G401 (cell line): Measurements from ENCODE around the gene LYRM4. TPM values are rescaled to one million over a fixed set of nuclear protein-coding genes. Genes with fewer than 3 reads are reported as not detected.
A peak's percentile ranks its signal among the peaks of the same experiment; 100 is the strongest.

Experiments
- DNase-seq: peaks from one replicate; pipeline ENCODE4 v3.0.0-alpha.2; 2015; ENCODE audit warnings: low spot score
- in situ Hi-C: cut with HindIII; loops from 2 replicates; pipeline ENCODE4 v1.10.0; 2016; ENCODE audit warnings: low sequenced_read_pairs, mixed read lengths
- total RNA-seq: library from RNA; depleted of rRNA; stranded (reverse); fragments of >200 nt; shearing (Covaris generic); gene quantifications from 2 replicates; pipeline ENCODE4 v1.2.3, GENCODE V29; 2014

Gene LYRM4
- total RNA-seq, 1 experiment from 2014 or later = 39.1 TPM

DNA sequence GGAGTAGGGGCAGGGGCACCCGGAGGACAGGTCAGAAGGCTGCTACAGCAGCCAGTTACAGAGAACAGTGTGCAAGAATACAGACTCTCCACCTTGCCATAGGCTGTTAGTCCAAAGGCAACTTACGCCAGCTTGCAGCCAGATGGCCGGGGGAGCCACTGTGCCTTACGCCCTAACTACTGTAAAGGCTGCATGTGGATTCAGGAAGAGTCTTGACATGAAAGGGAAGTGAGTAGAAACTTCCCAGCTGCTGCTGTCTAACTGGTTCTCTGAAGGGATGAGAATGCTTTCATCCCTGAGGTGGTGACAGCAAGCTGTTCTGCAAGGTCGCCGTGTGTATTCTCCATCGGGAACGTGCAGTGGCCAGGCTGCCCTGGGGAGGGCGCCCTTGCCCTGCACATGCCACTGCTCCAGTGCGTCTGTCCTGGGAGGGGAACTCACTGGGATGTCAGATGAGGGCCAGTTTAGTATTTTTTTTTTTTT, 46.1 kb downstream of the LYRM4 start:
- peak; percentile 50 for DNase-seq
- in situ Hi-C loops = no loop called here

- DNase-seq = no peak
- in situ Hi-C loops = no loop called here
These were observed 46.9 kb downstream of the LYRM4 start for GRCh38 chr6:5213836-5214235.

DNA sequence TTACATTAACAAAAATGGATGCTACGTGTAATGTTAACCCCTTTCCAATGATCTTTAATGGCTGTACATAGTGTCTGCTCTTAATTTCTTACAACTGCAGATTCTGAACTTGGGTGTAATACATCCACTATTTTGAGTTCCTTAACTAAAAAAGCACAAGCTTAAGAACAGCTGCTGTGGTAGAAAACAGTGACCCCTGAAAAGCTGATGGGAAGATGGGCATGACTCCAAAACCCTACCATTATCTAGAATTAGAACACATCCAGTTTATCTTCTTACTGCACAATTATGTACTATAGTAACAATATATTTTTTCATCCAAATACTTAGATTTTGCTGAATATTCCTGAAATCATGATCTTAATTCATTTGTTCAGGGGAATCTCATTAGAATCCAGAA, 49.3 kb downstream of the LYRM4 start:
- in situ Hi-C loops = no loop called here
- no peak for DNase-seq

GRCh38 chr6:5208471-5208971, 52.2 kb downstream of the LYRM4 start:
- in situ Hi-C loops = no loop called here
- no peak for DNase-seq

DNA sequence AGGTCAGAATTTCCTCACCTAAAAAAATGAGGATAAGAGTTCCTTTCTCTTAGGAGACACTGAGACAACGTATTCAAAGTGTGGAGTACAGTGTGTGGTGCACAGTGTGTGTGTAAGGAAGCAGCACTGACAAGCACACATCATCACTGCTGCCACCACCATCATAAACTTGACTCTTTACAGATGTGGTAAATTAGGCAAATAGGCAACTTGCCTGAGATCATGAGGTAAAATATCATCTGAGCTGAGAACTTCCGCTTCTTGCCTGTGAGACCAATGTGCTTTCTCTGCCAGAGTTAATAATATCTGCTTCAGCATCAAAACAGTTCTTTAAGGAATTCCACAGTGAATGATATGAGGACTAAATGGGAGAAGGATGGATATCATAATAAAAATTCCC, 52.7 kb downstream of the LYRM4 start:
- in situ Hi-C loops = no loop called here

GRCh38 chr6:5206920-5207561, 53.7 kb downstream of the LYRM4 start:
- in situ Hi-C loops = no loop called here
- no peak for DNase-seq

More for the DNA sequence above, 52.7 kb downstream of the LYRM4 start:
- no peak for DNase-seq

DNA sequence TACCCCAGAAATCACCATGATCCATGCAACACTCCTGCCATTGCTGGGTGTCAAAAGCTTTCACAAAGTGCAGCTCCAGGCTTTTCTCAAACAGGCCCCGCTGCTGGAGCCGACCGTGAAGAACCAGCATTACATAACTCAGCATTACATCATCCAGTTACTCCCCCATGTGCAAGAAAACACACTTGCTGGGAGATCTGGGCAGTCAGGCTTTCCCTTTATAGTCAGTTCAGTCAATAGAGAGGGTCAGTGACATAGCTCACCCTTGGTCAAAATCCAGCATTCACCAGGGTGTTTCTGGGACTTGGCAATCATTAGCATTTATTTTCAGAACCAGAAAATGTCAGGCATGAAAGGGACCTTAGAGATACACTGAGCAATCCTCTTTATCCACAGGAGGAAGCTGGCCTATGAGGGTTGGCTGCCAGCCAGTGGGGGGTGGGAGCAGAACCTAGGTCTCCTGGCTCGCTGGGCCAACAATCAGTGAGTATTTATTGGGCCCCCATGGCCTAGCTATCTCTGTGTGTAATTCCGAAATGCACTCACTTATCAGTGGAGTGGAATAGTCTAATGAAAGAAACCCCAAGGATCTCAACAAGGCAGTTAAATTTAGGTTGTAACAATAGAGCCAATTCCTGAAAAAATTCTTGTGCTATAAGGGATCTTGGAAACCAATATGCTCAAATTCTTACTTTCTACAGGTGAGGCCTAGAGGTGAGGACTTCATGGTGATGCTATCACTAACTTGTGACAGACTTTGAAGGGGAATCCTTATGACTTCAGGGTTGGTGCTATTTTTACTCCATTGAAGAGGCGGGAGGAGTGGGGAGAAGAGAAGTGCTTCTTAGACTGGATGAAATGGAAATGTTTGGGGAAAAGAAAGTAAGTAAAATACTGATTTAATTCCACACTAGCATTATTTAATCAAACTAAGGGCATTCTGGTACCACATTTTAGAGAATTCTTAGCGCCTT, 54.6 kb downstream of the LYRM4 start:
- peak; percentile 94 for DNase-seq
- in situ Hi-C loops = no loop called here

- in situ Hi-C loops = no loop called here
- no peak for DNase-seq
These were observed 55.7 kb downstream of the LYRM4 start for GRCh38 chr6:5205035-5205507.

- peak; percentile 33 for DNase-seq
- in situ Hi-C loops = no loop called here
These were observed 56.4 kb downstream of the LYRM4 start for GRCh38 chr6:5204376-5204775.

DNA sequence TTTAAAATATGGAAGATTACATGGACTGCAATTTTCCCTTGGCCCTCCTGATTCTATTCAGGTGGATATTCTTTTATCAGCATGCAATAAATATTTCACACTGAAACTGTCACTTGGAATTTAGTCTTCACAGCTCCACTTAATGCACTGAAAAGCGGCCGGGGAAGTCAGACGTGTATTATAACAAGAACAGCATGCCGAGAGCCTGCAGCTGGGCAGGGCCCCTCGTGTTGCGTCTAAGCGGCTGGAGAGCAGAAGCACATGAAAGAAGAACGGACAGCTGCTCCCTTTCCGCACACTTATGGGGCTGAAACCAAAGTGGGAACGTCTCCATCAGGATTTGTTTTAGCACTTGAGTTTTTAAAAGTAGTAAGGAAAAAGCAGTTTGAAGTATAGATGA, 57.2 kb downstream of the LYRM4 start:
- peak; percentile 8 for DNase-seq
- in situ Hi-C loops = no loop called here

DNA sequence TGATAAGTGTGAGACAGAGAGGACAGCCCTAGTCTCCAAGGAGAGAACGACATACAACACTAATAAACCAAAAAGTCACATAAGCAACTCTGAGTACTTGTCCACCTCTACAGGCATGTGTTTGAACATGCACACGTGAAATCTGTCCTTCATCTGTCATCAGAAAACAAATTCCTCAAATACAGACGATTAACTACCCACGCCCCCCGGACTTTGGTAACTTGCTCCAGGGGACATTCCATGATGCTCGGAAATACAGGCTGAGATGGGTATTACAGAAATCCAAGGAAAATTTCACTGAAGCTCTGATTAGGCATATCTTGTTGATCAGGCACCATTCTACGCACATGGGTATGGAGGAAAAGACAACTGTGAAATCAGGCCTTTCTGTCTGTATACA, 57.8 kb downstream of the LYRM4 start:
- DNase-seq = peak; percentile 36
- in situ Hi-C loops = no loop called here

DNA sequence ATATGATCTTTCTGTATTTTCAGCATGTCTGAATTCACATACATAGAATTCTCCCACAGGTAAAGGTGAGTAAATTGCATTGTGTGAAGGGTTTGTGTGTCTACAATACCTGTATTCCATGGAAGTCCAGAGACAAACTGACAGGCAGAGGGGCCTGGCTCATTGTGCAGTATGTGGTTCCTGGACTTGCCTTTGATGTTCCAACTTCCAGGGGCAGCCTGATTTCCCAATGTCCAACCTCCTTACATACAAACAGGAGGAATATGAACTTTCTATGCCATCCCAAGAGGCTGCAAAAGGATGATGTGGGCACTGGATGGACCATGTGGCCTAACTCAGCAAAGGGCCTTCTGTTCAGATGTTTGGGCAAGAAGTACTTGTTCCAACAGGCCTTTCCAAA, 58.5 kb downstream of the LYRM4 start:
- in situ Hi-C loops = no loop called here

DNA sequence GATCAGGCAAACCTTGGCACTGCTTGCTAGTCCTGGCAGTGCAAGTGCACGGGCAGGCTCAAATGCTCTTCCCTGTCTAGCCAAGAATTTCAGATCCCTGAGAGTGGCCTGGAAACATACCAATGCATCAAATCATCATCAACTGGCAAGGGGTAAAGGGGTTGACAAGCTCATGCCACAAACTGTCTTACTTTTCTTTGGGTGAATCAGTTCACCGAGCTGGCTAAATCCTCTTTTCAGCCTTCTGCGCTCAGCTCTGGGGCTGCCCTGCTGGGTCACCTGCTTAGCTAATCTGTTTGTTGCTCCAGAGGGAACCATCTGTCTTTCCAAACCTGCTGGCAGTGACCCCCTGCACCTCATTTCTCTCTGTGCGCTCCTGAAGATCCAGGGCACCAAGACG, 59.5 kb downstream of the LYRM4 start:
- in situ Hi-C loops = no loop called here
- DNase-seq = peak; percentile 86

More for the DNA sequence above, 58.5 kb downstream of the LYRM4 start:
- no peak for DNase-seq

DNA sequence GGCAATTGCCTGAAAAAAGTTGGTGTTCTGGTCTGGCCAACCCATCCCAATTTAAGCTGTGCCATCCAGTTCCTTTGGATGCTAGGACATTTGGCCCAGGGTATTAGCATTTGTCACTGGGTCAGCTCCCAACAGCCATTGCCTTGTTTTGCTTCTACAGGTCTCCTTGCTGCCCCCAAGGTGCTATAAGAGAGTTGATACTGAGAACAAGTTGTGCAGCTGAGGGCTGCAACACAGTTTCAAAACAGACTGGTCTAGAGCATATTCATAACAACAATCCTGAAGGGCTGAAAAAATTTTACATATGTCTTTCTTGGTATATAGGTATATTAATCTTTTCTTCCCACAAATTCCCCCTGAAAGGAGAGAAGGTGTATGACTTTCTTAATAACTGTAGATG, 61.0 kb downstream of the LYRM4 start:
- DNase-seq = no peak
- in situ Hi-C loops = no loop called here

- in situ Hi-C loops = no loop called here
- no peak for DNase-seq
These were observed 61.5 kb downstream of the LYRM4 start for GRCh38 chr6:5199283-5199682.

DNA sequence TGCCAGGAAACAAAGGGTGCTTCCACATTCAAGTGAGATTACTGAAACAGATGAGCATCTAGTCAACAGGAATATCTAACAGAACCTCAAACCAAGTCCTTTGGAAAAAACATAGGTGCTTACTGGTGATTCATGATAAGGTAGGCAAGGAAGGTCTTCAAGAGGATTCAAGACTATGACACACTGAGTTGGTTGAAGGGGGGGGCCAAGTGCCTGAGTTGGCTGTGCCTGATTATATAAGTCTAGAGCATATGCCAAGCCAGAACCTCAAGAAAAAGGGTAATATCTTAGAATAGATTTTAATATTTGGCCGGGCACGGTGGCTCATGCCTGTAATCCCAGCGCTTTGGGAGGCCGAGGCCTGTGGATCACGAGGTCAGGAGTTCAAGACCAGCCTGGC, 63.7 kb downstream of the LYRM4 start:
- DNase-seq = no peak
- in situ Hi-C loops = no loop called here

DNA sequence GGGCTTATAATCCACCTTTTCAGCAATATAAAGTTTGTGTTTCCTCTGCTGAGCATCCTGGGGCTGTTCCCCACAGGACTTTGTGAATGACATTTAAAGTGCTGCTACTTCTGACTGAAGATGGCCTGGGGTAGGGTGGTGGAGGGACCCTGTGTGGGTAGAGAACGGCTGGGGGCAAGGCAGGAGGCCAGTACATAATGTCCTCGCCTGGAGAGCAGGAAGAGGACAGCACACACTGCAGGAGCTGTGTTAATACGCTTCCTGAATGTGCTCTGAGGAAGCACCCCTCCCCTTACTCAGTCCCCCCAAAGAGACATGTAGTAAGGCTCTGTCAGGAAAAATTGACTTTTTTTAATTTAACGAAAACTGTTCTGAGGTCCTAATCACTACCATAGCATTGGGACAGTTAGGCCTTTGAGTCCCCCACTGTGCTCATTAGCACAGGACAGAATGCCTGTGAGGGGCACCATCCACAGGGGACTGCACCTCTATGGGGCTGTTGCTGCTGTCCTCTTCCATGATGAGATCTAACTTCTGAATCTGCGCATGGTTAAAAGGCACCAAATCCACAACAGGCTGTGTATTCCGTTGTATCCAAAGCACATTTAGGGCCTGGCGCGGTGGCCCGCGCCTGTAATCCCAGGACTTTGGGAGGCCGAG, 68.5 kb downstream of the LYRM4 start:
- no peak for DNase-seq
- in situ Hi-C loops = no loop called here

- no peak for DNase-seq
- in situ Hi-C loops = no loop called here
These were observed 69.0 kb downstream of the LYRM4 start for GRCh38 chr6:5191722-5192121.

DNA sequence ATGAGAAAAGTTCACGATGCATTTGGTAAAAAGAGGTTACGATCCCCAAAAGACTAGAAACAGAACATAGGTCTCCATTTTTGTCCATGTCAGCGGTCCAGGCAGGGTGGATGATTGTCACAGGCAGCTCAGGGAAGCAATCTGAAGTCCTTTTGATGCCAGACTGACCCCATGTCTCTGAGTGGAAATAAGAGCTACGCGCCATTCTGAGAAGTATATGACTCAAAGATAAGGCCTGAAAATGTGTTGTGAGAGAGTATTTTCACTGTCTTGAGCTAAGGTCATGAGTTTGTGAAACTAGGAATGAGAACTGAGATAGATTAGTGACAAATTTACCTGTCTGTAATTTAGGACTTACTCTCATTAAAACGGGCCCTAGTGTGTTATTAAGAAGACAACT, 69.5 kb downstream of the LYRM4 start:
- in situ Hi-C loops = no loop called here
- no peak for DNase-seq

- in situ Hi-C loops = no loop called here
- DNase-seq = no peak
These were observed 70.2 kb downstream of the LYRM4 start for GRCh38 chr6:5190507-5190906.
